NCI-H748 (cell line): ENCODE measurements around the gene EXOC5.

Source experiments
- DNase-seq: peaks from one replicate; lab custom pipeline; 2025; ENCODE audit not compliant: unreplicated experiment; lab: John Stamatoyannopoulos, UW

EXOC5 gene

DNA sequence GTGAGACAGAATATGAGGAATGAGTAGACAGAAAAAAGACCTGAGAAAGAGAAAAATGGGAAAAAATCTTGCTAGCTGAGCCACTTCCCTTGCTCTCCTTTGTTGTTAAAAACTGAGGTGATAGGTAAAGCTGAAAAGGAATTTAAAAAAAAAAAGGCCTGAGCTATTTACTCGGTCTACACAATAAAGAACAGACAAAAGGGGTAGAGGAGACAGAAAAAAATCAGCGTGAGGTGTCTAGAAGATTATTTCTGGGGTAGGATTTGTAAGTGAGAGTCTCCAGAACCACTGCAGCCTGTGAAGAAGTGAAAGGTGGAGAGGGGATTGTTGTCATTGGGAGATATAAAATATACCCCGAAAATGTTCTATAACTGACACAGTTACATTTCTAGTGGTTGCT lies 98.8 kb downstream of the EXOC5 start:
- DNase-seq: no peak

DNA sequence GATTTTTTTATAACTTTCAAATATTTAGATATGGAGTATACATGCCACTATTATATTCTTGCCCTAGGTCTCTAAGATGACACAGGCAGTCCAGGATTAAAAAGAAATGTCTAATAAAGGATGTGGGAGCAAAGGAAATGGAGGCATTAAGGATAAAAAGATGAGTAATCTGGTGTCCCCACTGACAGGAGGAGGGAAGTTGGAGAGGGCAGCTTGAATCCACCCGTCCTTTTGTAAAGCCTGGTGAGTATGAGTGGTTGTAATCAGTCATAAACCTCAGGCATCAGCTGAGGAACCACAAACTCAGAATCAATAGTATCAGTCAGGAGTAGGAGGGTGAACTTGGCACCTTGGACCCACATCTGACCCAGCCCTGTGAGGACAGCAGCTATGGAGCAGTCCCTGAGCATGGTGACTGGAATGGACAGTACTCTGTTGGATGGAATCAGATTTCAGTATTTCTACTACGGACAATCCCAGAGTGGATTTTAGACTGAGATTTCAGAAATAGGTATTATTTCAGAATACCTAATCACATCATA lies 100.5 kb downstream of the EXOC5 start:
- DNase-seq: no peak

DNA sequence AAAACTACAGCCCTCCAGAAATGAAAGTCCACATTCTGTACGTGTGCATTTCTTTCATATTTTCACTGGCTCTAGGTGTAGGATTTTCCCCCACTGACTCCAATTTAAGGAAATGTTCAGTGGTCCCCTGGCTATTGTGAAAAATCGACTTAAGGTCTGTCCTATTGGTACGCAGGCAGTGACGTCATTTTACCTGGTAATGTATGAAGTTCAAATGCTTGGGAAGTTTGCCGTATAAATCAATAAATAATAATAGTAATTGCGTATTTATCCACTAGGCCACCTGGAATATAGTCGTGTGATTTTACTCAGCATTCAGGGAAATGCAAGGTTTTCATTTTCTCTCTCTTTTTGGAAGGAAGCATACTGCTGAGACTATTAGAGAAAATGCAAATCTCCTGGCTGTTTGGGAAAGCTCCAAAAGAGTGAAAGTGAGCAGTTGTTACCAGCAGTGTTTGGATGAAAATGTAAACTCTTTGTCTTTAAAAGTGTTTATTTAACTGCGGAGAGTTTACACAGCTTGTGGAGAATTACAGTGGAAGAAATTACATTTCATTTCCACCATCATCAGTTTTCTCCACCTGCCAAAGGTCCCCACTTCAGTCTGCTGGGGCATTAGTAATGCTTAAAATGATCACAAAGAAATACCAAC lies 107.0 kb downstream of the EXOC5 start:
- DNase-seq: peak; percentile 60

DNA sequence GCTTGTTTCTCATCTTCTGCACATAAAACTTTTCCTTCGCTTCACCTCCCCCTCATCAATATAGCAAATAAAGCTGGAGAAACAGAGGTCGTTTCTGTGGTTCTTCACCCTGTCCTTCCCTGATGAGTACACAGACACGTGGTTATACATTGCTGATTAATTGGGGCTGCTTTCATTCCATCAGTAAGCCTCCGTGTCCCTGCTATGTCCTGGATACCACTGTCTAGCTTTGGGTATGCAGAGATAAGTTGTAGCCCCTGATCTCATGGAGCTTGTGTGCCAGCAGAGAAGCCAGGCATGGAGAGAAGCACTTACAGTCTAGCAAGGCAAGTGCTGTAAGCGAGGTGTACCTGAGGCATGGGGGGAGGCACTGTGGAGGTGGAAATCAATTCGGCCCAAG lies 108.4 kb downstream of the EXOC5 start:
- DNase-seq: no peak

DNA sequence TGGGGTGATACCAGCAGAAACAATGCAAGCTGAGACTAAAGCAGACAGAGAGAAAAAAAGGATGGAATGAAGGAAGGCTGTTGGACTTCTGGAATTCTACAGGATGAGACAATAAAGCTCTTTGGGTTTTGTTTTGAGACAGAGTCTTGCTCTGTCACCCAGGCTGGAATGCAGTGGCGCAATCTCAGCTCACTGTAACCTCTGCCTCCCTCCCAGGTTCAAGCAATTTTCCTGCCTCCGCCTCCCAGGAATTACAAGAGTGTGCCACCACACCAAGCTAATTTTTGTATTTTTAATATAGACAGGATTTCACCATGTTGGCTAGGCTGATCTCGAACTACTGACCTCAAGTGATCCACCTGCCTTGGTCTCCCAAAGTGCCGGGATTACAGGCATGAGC lies 115.4 kb downstream of the EXOC5 start:
- no peak for DNase-seq
